GM10266 (cell line): ENCODE data around the gene MRPS33.

Experiments
- DNase-seq: peaks from one replicate; pipeline ENCODE4 v3.0.0; 2012; ENCODE audit errors: extremely low spot score
- CTCF ChIP-seq: IDR thresholded peaks from 2 replicates; pipeline ENCODE4 v1.5.1; 2012; ENCODE audit warnings: mild to moderate bottlenecking, low read depth; ENCODE audit not compliant: control insufficient read depth, insufficient read depth; ENCODE audit errors: missing control alignments

Gene MRPS33

GRCh38 chr7:141011443-141011842, 3.3 kb downstream of the MRPS33 start:
- TF ChIP-seq CTCF = no peak
- DNase-seq = no peak

GRCh38 chr7:141003172-141004065, 11.3 kb downstream of the MRPS33 start:
- no peak for DNase-seq
- TF ChIP-seq CTCF = no peak

GRCh38 chr7:141001546-141001945, 13.2 kb downstream of the MRPS33 start:
- no peak for DNase-seq
- no peak for TF ChIP-seq CTCF

GRCh38 chr7:141001122-141001521, 13.6 kb downstream of the MRPS33 start:
- DNase-seq = no peak
- TF ChIP-seq CTCF = no peak

- no peak for DNase-seq
- no peak for TF ChIP-seq CTCF
These were observed 16.0 kb downstream of the MRPS33 start for GRCh38 chr7:140998715-140999114.

GRCh38 chr7:140992422-140992821, 22.3 kb downstream of the MRPS33 start:
- no peak for TF ChIP-seq CTCF
- no peak for DNase-seq

GRCh38 chr7:140990193-140990962, 24.4 kb downstream of the MRPS33 start:
- no peak for TF ChIP-seq CTCF
- no peak for DNase-seq
